ENCODE measurements around the gene CDK12. TPM values are rescaled to one million over a fixed set of nuclear protein-coding genes. Genes with fewer than 3 reads are reported as not detected.

Gene CDK12
- total RNA-seq = 15.9 and 22.0 TPM in 2 replicates

GRCh38 chr17:39461113-39461925 is at the start of gene CDK12:
TSS of gene CDK12 (plus strand) at chr17:39461486. CDS start at chr17:39462072, 586 bp downstream.

GRCh38 chr17:39450847-39451581 is 10.3 kb upstream of the CDK12 start, which contains the start of gene MED1:
TSS of gene MED1 (minus strand) at chr17:39451263. CDS start at chr17:39451062, 201 bp downstream.

Other genes with a start within 250 kb of the CDK12 start
- not detected in 2 replicates for gene STAC2, start 235.5 kb upstream of the CDK12 start, total RNA-seq
- gene FBXL20, start 59.9 kb upstream of the CDK12 start, total RNA-seq = 8.2 and 9.2 TPM in 2 replicates
- 17.6 and 19.8 TPM in 2 replicates for gene MED1, start 10.2 kb upstream of the CDK12 start, total RNA-seq
- gene NEUROD2, start 146.4 kb downstream of the CDK12 start, total RNA-seq = not detected in 2 replicates
- gene PPP1R1B, start 165.5 kb downstream of the CDK12 start, total RNA-seq = not detected in 2 replicates
- 39.5 and 70.1 TPM in 2 replicates for gene STARD3, start 175.7 kb downstream of the CDK12 start, total RNA-seq
- gene TCAP, start 203.9 kb downstream of the CDK12 start, total RNA-seq = under 0.01 and 0.35 TPM in 2 replicates
- 0.29 TPM in 1 of 2 replicates, not detected in the other for gene PNMT, start 207.0 kb downstream of the CDK12 start, total RNA-seq
- 10.4 and 14.2 TPM in 2 replicates for gene PGAP3, start 226.6 kb downstream of the CDK12 start, total RNA-seq
- 40.1 and 47.0 TPM in 2 replicates for gene ERBB2, start 238.6 kb downstream of the CDK12 start, total RNA-seq